Ovary (tissue), 9 donors: ENCODE results near the gene RPL21. TPM values are rescaled to one million over a fixed set of nuclear protein-coding genes. Genes with fewer than 3 reads are reported as not detected.

Experiments
- DNase-seq, 5 donors: peaks; one replicate each; pipeline ENCODE4 v3.0.0-alpha.2; 2019 to 2020
- H3K27ac ChIP-seq, 2 donors: fragments of 200-600 bp; one replicate each; pipeline versions ENCODE4 v1.5.1 to v1.8.0; 2019 to 2022
- H3K27me3 ChIP-seq: fragments of 200-600 bp; one replicate; pipeline ENCODE4 v1.8.0; 2022
- H3K36me3 ChIP-seq: fragments of 200-600 bp; sonication (generic); one replicate; pipeline ENCODE4 v1.5.1; 2019
- H3K4me1 ChIP-seq: one replicate; pipeline ENCODE4 v1.8.1; 2013; ENCODE audit warnings: mild to moderate bottlenecking, moderate library complexity; ENCODE audit not compliant: insufficient read depth
- H3K4me3 ChIP-seq: fragments of 200-600 bp; sonication (generic); one replicate; pipeline ENCODE4 v1.5.1; 2017
- H3K9me3 ChIP-seq, 2 donors: fragments of 200-600 bp in 1 of 2; sonication (generic) in 1 of 2; one replicate each; pipeline versions ENCODE4 v1.5.1 to v1.8.1; 2013 to 2019; ENCODE audit warnings: mild to moderate bottlenecking in 1 of 2, moderate library complexity in 1 of 2
- EP300 ChIP-seq: sonication (generic); formaldehyde crosslinking; IDR thresholded peaks from one replicate; pipeline ENCODE4 v1.6.1; 2017; ENCODE audit warnings: antibody characterized with exemption
- POLR2A ChIP-seq: fragments of 450-650 bp; IDR thresholded peaks from one replicate; pipeline ENCODE4 v1.6.1; 2017; ENCODE audit warnings: antibody characterized with exemption, mild to moderate bottlenecking, moderate library complexity
- WGBS, 3 donors: extraction: QIAGEN DNeasy Blood & Tissue Kit in 1 of 3; methylation state at CpG; one replicate each; pipeline versions ENCODE4 v1.1.5 to v1.1.7; 2013 to 2017; 5-methylcytosine and 5-hydroxymethylcytosine counted together
- intact Hi-C, 4 donors: fragments of 100-400 bp; cut with DNase I; formaldehyde crosslinking; loops; one replicate each; pipeline versions ENCODE4 v1.11.0 to v1.15.1; 2022 to 2023
- polyA plus RNA-seq, 2 donors: library from polyadenylated mRNA; stranded (reverse); fragments of 200-250 nt in 1 of 2; fragments of 350-450 nt in 1 of 2; fragmentation: Illumina TruSeq in 1 of 2; extraction: RNeasy Lipid Tissue Mini Kit (QIAGEN cat#74804) in 1 of 2; gene quantifications; one replicate each; pipeline ENCODE4 v1.2.3, GENCODE V29; 2013 to 2014
- total RNA-seq, 7 donors: library from RNA; depleted of rRNA in 2 of 7; stranded (reverse); fragments of >200 nt in 2 of 7; fragmentation: NEBNext Ultra II Directional in 3 of 7; extraction: Animal tissue kit (Norgen Biotek cat#: 25700) in 3 of 7; gene quantifications; one replicate each; pipeline versions ENCODE4 v1.1.0 to v1.2.4, GENCODE V29; 2016 to 2023
- TF ChIP-seq, protein P1 (sequence below), 3 donors: fragments of 450-650 bp in 2 of 3; fragments of 200-600 bp in 1 of 3; IDR thresholded peaks; one replicate each; pipeline versions ENCODE4 v1.5.1 to v1.8.0; 2016 to 2022; ENCODE audit warnings: antibody characterized with exemption in 3 of 3, mild to moderate bottlenecking in 1 of 3
- donor health status: DM: no; HTN: no; CAD: no; lungs with moderate emphysema.
- donor health status: DM: no; HTN: no; CAD: no.
- donor health status: Bipolar disorder and iron deficiency.
- donor health status: DM: yes; HTN: yes; CAD: no.
- donor health status: DM: no; HTN: no; CAD: no.
- donor health status: DM: yes; HTN: yes; CAD: no.

Gene RPL21
- total and polyA plus RNA-seq, 9 donors: 1,871 to 4,783 (median 2,244) TPM

- intact Hi-C loops: no loop called here
- H3K36me3 ChIP-seq: no peaks in the 10 kb centered on the region
- WGBS, 3 donors: 86 to 87% (median 87%) methylated on average over 5 of the region's 5 CpGs
Measured at GRCh38 chr13:27233964-27234363, 17.4 kb upstream of the RPL21 start.

GRCh38 chr13:27236478-27236877 lies 14.9 kb upstream of the RPL21 start:
- Histone ChIP-seq H3K4me3 (no peak overlapping the region), H3K4me1 (no peaks in the 10 kb centered on the region), H3K27ac (no peak overlapping the region), H3K9me3 (no peaks in the 10 kb centered on the region), H3K36me3 (no peaks in the 10 kb centered on the region), H3K27me3 (no peaks in the 10 kb centered on the region)
- intact Hi-C loops: no loop called here
- DNase-seq: no peak
- 7 to 24% (median 8%) methylated on average over 2 of the region's 2 CpGs for WGBS, 3 donors
- TF ChIP-seq POLR2A: no peak
- TF ChIP-seq, protein P1, sequence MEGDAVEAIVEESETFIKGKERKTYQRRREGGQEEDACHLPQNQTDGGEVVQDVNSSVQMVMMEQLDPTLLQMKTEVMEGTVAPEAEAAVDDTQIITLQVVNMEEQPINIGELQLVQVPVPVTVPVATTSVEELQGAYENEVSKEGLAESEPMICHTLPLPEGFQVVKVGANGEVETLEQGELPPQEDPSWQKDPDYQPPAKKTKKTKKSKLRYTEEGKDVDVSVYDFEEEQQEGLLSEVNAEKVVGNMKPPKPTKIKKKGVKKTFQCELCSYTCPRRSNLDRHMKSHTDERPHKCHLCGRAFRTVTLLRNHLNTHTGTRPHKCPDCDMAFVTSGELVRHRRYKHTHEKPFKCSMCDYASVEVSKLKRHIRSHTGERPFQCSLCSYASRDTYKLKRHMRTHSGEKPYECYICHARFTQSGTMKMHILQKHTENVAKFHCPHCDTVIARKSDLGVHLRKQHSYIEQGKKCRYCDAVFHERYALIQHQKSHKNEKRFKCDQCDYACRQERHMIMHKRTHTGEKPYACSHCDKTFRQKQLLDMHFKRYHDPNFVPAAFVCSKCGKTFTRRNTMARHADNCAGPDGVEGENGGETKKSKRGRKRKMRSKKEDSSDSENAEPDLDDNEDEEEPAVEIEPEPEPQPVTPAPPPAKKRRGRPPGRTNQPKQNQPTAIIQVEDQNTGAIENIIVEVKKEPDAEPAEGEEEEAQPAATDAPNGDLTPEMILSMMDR (IDR thresholded peaks at IDR 0.05): no peak
- no peak for TF ChIP-seq EP300

More at GRCh38 chr13:27233964-27234363, 17.4 kb upstream of the RPL21 start:
- TF ChIP-seq POLR2A (no peak), EP300 (no peak)
- TF ChIP-seq, protein P1 (IDR thresholded peaks at IDR 0.05): no peak
- H3K9me3 ChIP-seq: no peaks in the 10 kb centered on the region
- no peak overlapping the region for H3K27ac ChIP-seq
- no peaks in the 10 kb centered on the region for H3K4me1 ChIP-seq
- H3K4me3 ChIP-seq: no peak overlapping the region
- DNase-seq: no peak
- H3K27me3 ChIP-seq: no peaks in the 10 kb centered on the region

GRCh38 chr13:27242702-27243101 lies 8.7 kb upstream of the RPL21 start:
- no peak overlapping the region for H3K27ac ChIP-seq
- no peaks in the 10 kb centered on the region for H3K4me1 ChIP-seq
- H3K4me3 ChIP-seq: no peak overlapping the region
- no peaks in the 10 kb centered on the region for H3K27me3 ChIP-seq
- TF ChIP-seq, protein P1 (IDR thresholded peaks at IDR 0.05): no peak
- no peak for TF ChIP-seq POLR2A
- TF ChIP-seq EP300: no peak
- DNase-seq: no peak
- H3K9me3 ChIP-seq: no peaks in the 10 kb centered on the region
- WGBS, 3 donors: 68 to 75% (median 68%) methylated on average over 5 of the region's 5 CpGs
- intact Hi-C loops: loop anchor here in 2 of 4 donors (10.0 kb wide), 1 partner anchor 68 kb away; the partner anchor contains the start of gene USP12 (in 2 of the 2)
- no peaks in the 10 kb centered on the region for H3K36me3 ChIP-seq

DNA sequence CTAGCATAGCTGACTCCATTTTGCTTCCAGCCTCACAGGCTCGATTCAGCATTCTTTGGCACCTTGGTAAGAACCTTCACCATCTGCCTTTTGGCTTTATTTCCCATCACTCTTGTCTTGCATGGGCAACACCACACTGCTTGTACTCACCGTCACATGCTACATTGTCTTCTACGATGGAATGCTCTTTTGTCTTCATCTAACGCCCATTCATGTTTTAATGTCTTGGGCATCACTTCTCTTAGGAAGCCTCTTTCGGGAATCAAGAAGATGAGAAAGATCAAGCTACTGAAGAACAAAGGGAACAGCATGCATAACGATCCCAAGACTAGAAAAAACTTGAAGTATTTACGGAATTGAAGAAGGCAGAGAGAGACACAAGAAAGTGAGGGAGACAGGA lies 5.7 kb upstream of the RPL21 start:
- no peaks in the 10 kb centered on the region for H3K4me1 ChIP-seq
- WGBS, 3 donors: 81 to 86% (median 84%) methylated on average over 7 of the region's 7 CpGs
- DNase-seq: no peak
- no peak overlapping the region for H3K27ac ChIP-seq
- intact Hi-C loops: loop anchor here in 2 of 4 donors (10.0 kb wide), 1 partner anchor 71 kb away; the partner anchor contains the start of gene USP12 (in 2 of the 2)
- H3K4me3 ChIP-seq: no peak overlapping the region
- no peaks in the 10 kb centered on the region for H3K36me3 ChIP-seq
- no peaks in the 10 kb centered on the region for H3K9me3 ChIP-seq
- H3K27me3 ChIP-seq: no peaks in the 10 kb centered on the region
- TF ChIP-seq POLR2A: no peak
- TF ChIP-seq EP300: no peak
- TF ChIP-seq, protein P1 (IDR thresholded peaks at IDR 0.05): no peak
